B cell (primary cell): ENCODE results near the gene CDHR5. TPM values are rescaled to one million over a fixed set of nuclear protein-coding genes. Genes with fewer than 3 reads are reported as not detected.

Experiments
- ATAC-seq: fragments of 200-7000 bp; cut with Tn5 transposase; one replicate; pipeline ENCODE4 v1.10.0; 2021; ENCODE audit warnings: low read depth, mild to moderate bottlenecking, moderate number of reproducible peaks, moderate library complexity
- CTCF ChIA-PET: fragments of 350-600 bp; sonication (Branson Sonifier 250); formaldehyde crosslinking; loops from one replicate; lab custom pipeline; 2021; ENCODE audit warnings: antibody characterized with exemption, inconsistent platforms; lab: Charles Lee
- POLR2A ChIA-PET: fragments of 350-600 bp; sonication (Branson Sonifier 250); formaldehyde crosslinking; loops from one replicate; lab custom pipeline; 2021; ENCODE audit warnings: antibody characterized with exemption; lab: Charles Lee
- DNase-seq: peaks from one replicate; pipeline ENCODE4 v3.0.0; 2013
- H2AFZ ChIP-seq: 2 replicates; pipeline ENCODE4 v1.6.1; 2012; ENCODE audit warnings: mild to moderate bottlenecking, low read depth, low read length; ENCODE audit not compliant: insufficient read depth, poor library complexity, severe bottlenecking
- H3K27ac ChIP-seq, 2 donors: 1 replicate in 1 of 2; 2 replicates in 1 of 2; pipeline ENCODE4 v1.5.1; 2012 to 2013; ENCODE audit warnings: low read length in 2 of 2, mild to moderate bottlenecking in 2 of 2, moderate library complexity in 1 of 2
- H3K27me3 ChIP-seq, 4 experiments: fragments of 200-600 bp in 1 of 4; sonication (generic) in 1 of 4; replicated peaks in 1 of 4; 1 replicate in 2 of 4; 2 replicates in 2 of 4; pipeline versions ENCODE4 v1.6.1 to v1.7.0; 2013 to 2016; ENCODE audit warnings: low read length in 3 of 4, mild to moderate bottlenecking in 2 of 4, mixed read lengths in 1 of 4, moderate library complexity in 1 of 4; ENCODE audit not compliant: insufficient read depth in 4 of 4, control insufficient read depth in 3 of 4; ENCODE audit errors: control extremely low read depth in 1 of 4
- H3K36me3 ChIP-seq, 2 experiments: replicated peaks in 1 of 2; 1 replicate in 1 of 2; 2 replicates in 1 of 2; pipeline versions ENCODE4 v1.6.1 to v1.7.1; 2013; ENCODE audit warnings: low read length in 1 of 2; ENCODE audit not compliant: insufficient read depth in 2 of 2, control insufficient read depth in 1 of 2; ENCODE audit errors: control extremely low read depth in 1 of 2, extremely low read depth in 1 of 2
- H3K4me1 ChIP-seq, 2 donors: fragments of 200-600 bp in 1 of 2; sonication (generic) in 1 of 2; 1 replicate in 1 of 2; 2 replicates in 1 of 2; pipeline versions ENCODE4 v1.5.1 to v1.6.1; 2013 to 2017; ENCODE audit warnings: low read length in 2 of 2; ENCODE audit not compliant: control insufficient read depth in 2 of 2, insufficient read depth in 2 of 2
- H3K4me2 ChIP-seq: replicated peaks from 2 replicates; pipeline ENCODE3; 2012; ENCODE audit warnings: mild to moderate bottlenecking, low read depth, low read length; ENCODE audit not compliant: poor library complexity, severe bottlenecking
- H3K4me3 ChIP-seq, 5 experiments: fragments of 200-600 bp in 1 of 5; sonication (generic) in 1 of 5; 1 replicate in 3 of 5; 2 replicates in 2 of 5; pipeline versions ENCODE4 v1.5.1 to v1.7.0; 2011 to 2016; ENCODE audit warnings: low read length in 4 of 5, mild to moderate bottlenecking in 4 of 5, low read depth in 2 of 5, control low read depth in 1 of 5, moderate library complexity in 1 of 5; ENCODE audit not compliant: insufficient read depth in 1 of 5; ENCODE audit errors: control extremely low read depth in 1 of 5, extremely low read depth in 1 of 5
- H3K79me2 ChIP-seq: fragments of 200-600 bp; sonication (generic); one replicate; pipeline ENCODE4 v1.6.0; 2016; ENCODE audit warnings: low read length; ENCODE audit not compliant: control insufficient read depth, insufficient read depth
- H3K9ac ChIP-seq: fragments of 200-600 bp; sonication (generic); 2 replicates; pipeline ENCODE4 v1.6.1; 2017; ENCODE audit warnings: mild to moderate bottlenecking, low read length, moderate library complexity
- H3K9me3 ChIP-seq, 3 donors: one replicate each; pipeline versions ENCODE4 v1.6.1 to v1.7.1; 2013; ENCODE audit warnings: low read length in 2 of 3; ENCODE audit not compliant: control insufficient read depth in 2 of 3, insufficient read depth in 1 of 3; ENCODE audit errors: control extremely low read depth in 1 of 3
- H4K20me1 ChIP-seq: 2 replicates; pipeline ENCODE4 v1.6.0; 2012; ENCODE audit warnings: mild to moderate bottlenecking, low read length; ENCODE audit not compliant: insufficient read depth, control insufficient read depth, poor library complexity, severe bottlenecking
- H3K27ac Mint-ChIP-seq: one replicate; pipeline ENCODE4 v1.8.0; 2021; ENCODE audit warnings: mixed read lengths
- H3K27me3 Mint-ChIP-seq: one replicate; pipeline ENCODE4 v1.8.0; 2021; ENCODE audit warnings: mixed read lengths
- H3K4me1 Mint-ChIP-seq: one replicate; pipeline ENCODE4 v1.8.0; 2021; ENCODE audit warnings: mixed read lengths
- H3K4me3 Mint-ChIP-seq: one replicate; pipeline ENCODE4 v1.8.0; 2021; ENCODE audit warnings: mixed read lengths
- H3K9me3 Mint-ChIP-seq: one replicate; pipeline ENCODE4 v1.8.0; 2022; ENCODE audit warnings: mixed read lengths; ENCODE audit not compliant: insufficient read depth
- CTCF ChIP-seq: fragments of 200-600 bp; IDR thresholded peaks from one replicate; pipeline ENCODE4 v1.8.0; 2022; ENCODE audit warnings: antibody characterized with exemption, mild to moderate bottlenecking
- EZH2 ChIP-seq: IDR thresholded peaks from 2 replicates; pipeline ENCODE4 v1.6.1; 2012; ENCODE audit warnings: borderline replicate concordance, low read depth, mild to moderate bottlenecking, moderate library complexity, low read length; ENCODE audit not compliant: insufficient read depth, poor library complexity, severe bottlenecking
- WGBS: methylation state at CpG from one replicate; pipeline ENCODE4 v1.1.5; 2013; ENCODE audit warnings: missing lambda C conversion rate; ENCODE audit not compliant: insufficient coverage; 5-methylcytosine and 5-hydroxymethylcytosine counted together
- intact Hi-C: fragments of 100-400 bp; cut with micrococcal nuclease; formaldehyde crosslinking; loops from one replicate; pipeline ENCODE4 v1.10.0; 2022
- polyA plus RNA-seq: library from polyadenylated mRNA; depleted of rRNA; stranded (reverse); fragments of >200 nt; gene quantifications from 2 replicates; pipeline ENCODE4 v1.2.3, GENCODE V29; 2012
- total RNA-seq, 2 donors: library from RNA; stranded (reverse); fragments of 120-200 nt in 1 of 2; gene quantifications; 1 replicate in 1 of 2; 2 replicates in 1 of 2; pipeline versions ENCODE4 v1.2.3 to v1.2.4, GENCODE V29; 2013 to 2022

Gene CDHR5
- total and polyA plus RNA-seq, 2 donors (not counting 1 experiment from before 2014, with no cell fraction given), result 0.09 TPM; not detected in 1

- peaks cover 0 to 82% of the 10 kb centered on the region in 2 experiments for H3K36me3 ChIP-seq
- no peaks in the 10 kb centered on the region for H3K27me3 Mint-ChIP-seq
- 98% methylated on average over 27 of the region's 33 CpGs for WGBS
- no peak overlapping the region for H2AFZ ChIP-seq
- intact Hi-C loops, result no loop called here
- ATAC-seq, result no peak
- H3K4me1 ChIP-seq, result no peaks in the 10 kb centered on the region
- DNase-seq, result no peak
- no peak overlapping the region for H3K4me2 ChIP-seq
- no peak overlapping the region for H3K9ac ChIP-seq
- H3K4me1 Mint-ChIP-seq, result no peaks in the 10 kb centered on the region
- H3K4me3 ChIP-seq, result no peak overlapping the region
- H3K4me3 Mint-ChIP-seq, result no peak overlapping the region
- no peaks in the 10 kb centered on the region for H3K27me3 ChIP-seq
- no peak overlapping the region for H3K27ac ChIP-seq
- H3K79me2 ChIP-seq, result peaks cover 9% of the 10 kb centered on the region
- H3K27ac Mint-ChIP-seq, result no peak overlapping the region
- peaks cover 33% of the 10 kb centered on the region for H4K20me1 ChIP-seq
- TF ChIP-seq EZH2 (no peak), CTCF (no peak)
- no peaks in the 10 kb centered on the region for H3K9me3 Mint-ChIP-seq
- CTCF ChIA-PET, result interaction anchor here (1.3 kb wide), 1 partner anchor 10 kb away, joined by 3 read pairs; the partner anchor contains the start of gene IRF7
- H3K9me3 ChIP-seq, result no peaks in the 10 kb centered on the region
- POLR2A ChIA-PET, result no interaction called here
These were observed 19.2 kb downstream of the CDHR5 start for GRCh38 chr11:605286-606129.

GRCh38 chr11:603154-603553, 21.6 kb downstream of the CDHR5 start:
- WGBS, result 98% methylated on average over 10 of the region's 13 CpGs
- H3K9me3 Mint-ChIP-seq, result no peaks in the 10 kb centered on the region
- H3K27ac Mint-ChIP-seq, result no peak overlapping the region
- Histone ChIP-seq H3K79me2 (peaks cover 18% of the 10 kb centered on the region), H2AFZ (no peak overlapping the region), H3K4me2 (no peak overlapping the region), H4K20me1 (peaks cover 26% of the 10 kb centered on the region), H3K9me3 (no peaks in the 10 kb centered on the region), H3K9ac (no peak overlapping the region), H3K4me1 (no peaks in the 10 kb centered on the region), H3K4me3 (no peak overlapping the region), H3K27me3 (no peaks in the 10 kb centered on the region), H3K36me3 (peaks cover 0 to 71% of the 10 kb centered on the region in 2 experiments), H3K27ac (no peak overlapping the region)
- POLR2A ChIA-PET, result interaction anchor here (1.2 kb wide), 1 partner anchor 9 kb away, joined by 3 read pairs; no protein-coding TSS in a partner anchor
- intact Hi-C loops, result no loop called here
- TF ChIP-seq EZH2, result no peak
- TF ChIP-seq CTCF, result no peak
- no peak overlapping the region for H3K4me3 Mint-ChIP-seq
- CTCF ChIA-PET, result no interaction called here
- DNase-seq (no peak), ATAC-seq (no peak)
- H3K4me1 Mint-ChIP-seq, result no peaks in the 10 kb centered on the region
- no peaks in the 10 kb centered on the region for H3K27me3 Mint-ChIP-seq
